Hematopoietic multipotent progenitor cell (in vitro differentiated cells): ENCODE results near the gene ANKRD30BL. TPM values are rescaled to one million over a fixed set of nuclear protein-coding genes. Genes with fewer than 3 reads are reported as not detected.
"Not testable (repeated sequence)": the region's sequence is repeated elsewhere in the genome, so short reads cannot be mapped to it uniquely, and the experiment has no call there.

Source experiments
- DNase-seq, 3 donors: peaks; one replicate each; pipeline ENCODE4 v3.0.0-alpha.2; 2011 to 2015; ENCODE audit warnings: low read depth in 2 of 3, low spot score in 2 of 3
- small RNA-seq: library from RNA; depleted of rRNA; stranded (forward); fragments of <200 nt; gene quantifications from one replicate; pipeline ENCODE3, GENCODE V24; 2012
- total RNA-seq: library from RNA; depleted of rRNA; stranded (reverse); fragments of >200 nt; gene quantifications from one replicate; pipeline ENCODE4 v1.2.3, GENCODE V29; 2012

The ANKRD30BL gene
- total RNA-seq = not detected

GRCh38 chr2:132161161-132162124, at the start of gene ANKRD30BL:
Gene ANKRD30BL, minus strand, starts transcription at chr2:132161952. Its CDS starts 247 bp downstream, at chr2:132161705.
- not testable (repeated sequence) for DNase-seq

GRCh38 chr2:132202866-132203265, 41.1 kb upstream of the ANKRD30BL start:
- not testable (repeated sequence) for DNase-seq

- not testable (repeated sequence) for DNase-seq
These were observed 31.1 kb upstream of the ANKRD30BL start for GRCh38 chr2:132192854-132193253.

- DNase-seq = not testable (repeated sequence)
These were observed 5.3 kb upstream of the ANKRD30BL start for GRCh38 chr2:132167100-132167499.

- not testable (repeated sequence) for DNase-seq
These were observed 441 bp upstream of the ANKRD30BL start for GRCh38 chr2:132162125-132162660.

GRCh38 chr2:132146774-132147173, 15.0 kb downstream of the ANKRD30BL start:
- DNase-seq = peak in 2 of 3 donors; percentile 18 to 36

Small RNA genes within 50 kb of the gene (small RNA-seq; reads per million reads assigned to genes)
- gene RNU6-1132P = not detected
